CD4-positive, alpha-beta T cell (primary cell): ENCODE data around the gene ZDHHC1. TPM values are rescaled to one million over a fixed set of nuclear protein-coding genes. Genes with fewer than 3 reads are reported as not detected.

ENCODE experiments used
- ATAC-seq: fragments of 200-7000 bp; cut with Tn5 transposase; one replicate; pipeline ENCODE4 v1.10.0; 2022; ENCODE audit warnings: mild to moderate bottlenecking; ENCODE audit not compliant: poor library complexity
- CTCF ChIA-PET: fragments of 350-600 bp; sonication (Branson Sonifier 250); formaldehyde crosslinking; loops from one replicate; lab custom pipeline; 2021; ENCODE audit warnings: antibody characterized with exemption, inconsistent platforms; lab: Charles Lee
- POLR2A ChIA-PET: fragments of 350-600 bp; sonication (Branson Sonifier 250); formaldehyde crosslinking; loops from one replicate; lab custom pipeline; 2021; ENCODE audit warnings: antibody characterized with exemption, inconsistent platforms; lab: Charles Lee
- DNase-seq, 14 experiments: peaks; one replicate each; pipeline ENCODE4 v3.0.0-alpha.2; 2013 to 2020; ENCODE audit warnings: mixed read lengths in 2 of 14
- H3K27ac ChIP-seq, 2 donors: one replicate each; pipeline versions ENCODE4 v1.5.1 to v1.7.0; 2013; ENCODE audit warnings: low read length in 2 of 2, low read depth in 1 of 2, mild to moderate bottlenecking in 1 of 2
- H3K27me3 ChIP-seq, 2 experiments: 1 replicate in 1 of 2; 2 replicates in 1 of 2; pipeline versions ENCODE4 v1.6.1 to v1.7.0; 2013; ENCODE audit warnings: low read length in 2 of 2, control low read depth in 1 of 2, mild to moderate bottlenecking in 1 of 2, moderate library complexity in 1 of 2; ENCODE audit not compliant: insufficient read depth in 2 of 2, control insufficient read depth in 1 of 2
- H3K36me3 ChIP-seq: one replicate; pipeline ENCODE4 v1.6.1; 2013; ENCODE audit warnings: low read length, control low read depth; ENCODE audit not compliant: insufficient read depth
- H3K4me1 ChIP-seq: one replicate; pipeline ENCODE4 v1.6.1; 2013; ENCODE audit warnings: low read length, control low read depth; ENCODE audit not compliant: insufficient read depth
- H3K4me3 ChIP-seq: one replicate; pipeline ENCODE4 v1.5.1; 2013; ENCODE audit warnings: mild to moderate bottlenecking, low read length, moderate library complexity
- H3K9me3 ChIP-seq, 2 experiments: 1 replicate in 1 of 2; 2 replicates in 1 of 2; pipeline versions ENCODE4 v1.6.1 to v1.7.0; 2013; ENCODE audit warnings: low read length in 2 of 2, mild to moderate bottlenecking in 2 of 2, control low read depth in 1 of 2, moderate library complexity in 1 of 2; ENCODE audit not compliant: control insufficient read depth in 1 of 2, insufficient read depth in 1 of 2
- H3K27ac Mint-ChIP-seq: one replicate; pipeline ENCODE4 v1.8.0; 2020; ENCODE audit warnings: mixed read lengths
- H3K27me3 Mint-ChIP-seq: one replicate; pipeline ENCODE4 v1.8.0; 2021; ENCODE audit warnings: mixed read lengths
- H3K36me3 Mint-ChIP-seq: one replicate; pipeline ENCODE4 v1.8.0; 2021; ENCODE audit warnings: low read depth, mixed read lengths
- H3K4me1 Mint-ChIP-seq: one replicate; pipeline ENCODE4 v1.8.0; 2021; ENCODE audit warnings: low read depth, mixed read lengths
- H3K4me3 Mint-ChIP-seq: one replicate; pipeline ENCODE4 v1.8.0; 2020; ENCODE audit warnings: mild to moderate bottlenecking, mixed read lengths
- H3K9me3 Mint-ChIP-seq: one replicate; pipeline ENCODE4 v1.8.0; 2020; ENCODE audit warnings: mixed read lengths
- intact Hi-C, 2 experiments: fragments of 100-400 bp; cut with DNase I in 1 of 2; cut with micrococcal nuclease in 1 of 2; formaldehyde crosslinking; loops; one replicate each; pipeline versions ENCODE4 v1.15.1 to v1.9.0; 2023 to 2025; cut with DNase I, micrococcal nuclease
- total RNA-seq, 174 experiments: library from RNA in 2 of 174; stranded (reverse) in 2 of 174; gene quantifications; one replicate each; pipeline ENCODE4 v1.2.3 and lab custom pipeline; 2021 to 2026
- TF ChIP-seq, protein P1 (sequence below): fragments of 200-600 bp; IDR thresholded peaks from one replicate; pipeline ENCODE4 v1.8.0; 2022; ENCODE audit warnings: antibody characterized with exemption, mild to moderate bottlenecking

ZDHHC1 gene
- total RNA-seq, 2 experiments from 2014 or later = 0.22 TPM; not detected in 1

DNA sequence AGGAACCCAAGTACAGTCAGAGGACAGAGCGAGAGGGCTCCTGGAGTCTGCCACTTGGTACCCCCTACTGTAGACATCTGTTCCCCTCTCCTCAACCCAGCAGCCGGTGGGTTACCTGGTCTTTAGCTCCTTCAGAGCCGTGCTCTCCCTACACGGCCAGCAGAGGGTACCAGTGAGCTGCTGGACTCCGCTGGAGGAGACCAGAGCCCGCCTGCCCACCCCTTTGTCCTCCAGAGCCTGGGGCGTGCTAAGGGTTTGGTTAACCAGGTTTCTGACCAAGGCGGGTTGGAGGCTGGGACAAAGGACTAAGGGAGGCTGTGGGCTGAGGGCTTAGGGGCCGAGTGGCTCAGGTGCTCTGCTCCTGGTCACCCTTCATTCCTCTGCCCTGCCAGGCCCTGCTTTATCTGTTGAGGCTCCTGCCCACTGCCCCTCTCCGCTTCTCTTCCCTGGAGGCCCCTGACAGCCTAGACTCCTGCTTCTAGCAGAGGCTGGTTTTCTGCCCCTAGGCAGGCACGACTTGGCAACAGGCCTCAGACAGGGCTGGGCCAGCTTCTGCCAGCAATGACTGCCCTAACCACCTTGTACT lies 12.0 kb upstream of the ZDHHC1 start:
- ChIA-PET CTCF (interaction anchor here (0.6 to 3.2 kb wide), 9 partner anchors 14 to 471 kb away, joined by 3 to 13 read pairs (median 3); partner anchors contain the start of genes FHOD1, KCTD19 and LRRC36), POLR2A (interaction anchor here (0.6 to 1.0 kb wide), 2 partner anchors 86 to 173 kb away, joined by 3 to 4 read pairs; no protein-coding TSS in a partner anchor)
- H3K36me3 ChIP-seq = no peaks in the 10 kb centered on the region
- intact Hi-C loops = loop anchor here in 1 of 2 experiments (2.0 to 5.0 kb wide), 2 partner anchors 37 to 166 kb away; no protein-coding TSS in a partner anchor
- no peaks in the 10 kb centered on the region for H3K9me3 Mint-ChIP-seq
- no peak overlapping the region for H3K27ac Mint-ChIP-seq
- peaks cover 20% of the 10 kb centered on the region for H3K4me1 ChIP-seq
- no peaks in the 10 kb centered on the region for H3K36me3 Mint-ChIP-seq
- H3K4me3 ChIP-seq = no peak overlapping the region
- no peak overlapping the region for H3K27ac ChIP-seq
- DNase-seq (peak in 12 of 14 experiments; percentile 18 to 72 (median 42)), ATAC-seq (peak; percentile 56)
- peaks cover 35 to 49% of the 10 kb centered on the region in 2 experiments for H3K27me3 ChIP-seq
- no peak overlapping the region for H3K4me3 Mint-ChIP-seq
- TF ChIP-seq, protein P1, sequence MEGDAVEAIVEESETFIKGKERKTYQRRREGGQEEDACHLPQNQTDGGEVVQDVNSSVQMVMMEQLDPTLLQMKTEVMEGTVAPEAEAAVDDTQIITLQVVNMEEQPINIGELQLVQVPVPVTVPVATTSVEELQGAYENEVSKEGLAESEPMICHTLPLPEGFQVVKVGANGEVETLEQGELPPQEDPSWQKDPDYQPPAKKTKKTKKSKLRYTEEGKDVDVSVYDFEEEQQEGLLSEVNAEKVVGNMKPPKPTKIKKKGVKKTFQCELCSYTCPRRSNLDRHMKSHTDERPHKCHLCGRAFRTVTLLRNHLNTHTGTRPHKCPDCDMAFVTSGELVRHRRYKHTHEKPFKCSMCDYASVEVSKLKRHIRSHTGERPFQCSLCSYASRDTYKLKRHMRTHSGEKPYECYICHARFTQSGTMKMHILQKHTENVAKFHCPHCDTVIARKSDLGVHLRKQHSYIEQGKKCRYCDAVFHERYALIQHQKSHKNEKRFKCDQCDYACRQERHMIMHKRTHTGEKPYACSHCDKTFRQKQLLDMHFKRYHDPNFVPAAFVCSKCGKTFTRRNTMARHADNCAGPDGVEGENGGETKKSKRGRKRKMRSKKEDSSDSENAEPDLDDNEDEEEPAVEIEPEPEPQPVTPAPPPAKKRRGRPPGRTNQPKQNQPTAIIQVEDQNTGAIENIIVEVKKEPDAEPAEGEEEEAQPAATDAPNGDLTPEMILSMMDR = peak; percentile 63
- H3K4me1 Mint-ChIP-seq = peaks cover 9% of the 10 kb centered on the region
- H3K9me3 ChIP-seq = peaks cover 0 to 6% of the 10 kb centered on the region in 2 experiments
- peaks cover 62% of the 10 kb centered on the region for H3K27me3 Mint-ChIP-seq

- H3K36me3 ChIP-seq = no peaks in the 10 kb centered on the region
- Mint-ChIP-seq H3K4me3 (no peak overlapping the region), H3K4me1 (peaks cover 4% of the 10 kb centered on the region), H3K27me3 (peaks cover 56% of the 10 kb centered on the region), H3K9me3 (no peaks in the 10 kb centered on the region), H3K36me3 (no peaks in the 10 kb centered on the region), H3K27ac (no peak overlapping the region)
- no peak overlapping the region for H3K27ac ChIP-seq
- H3K9me3 ChIP-seq = peaks cover 0 to 6% of the 10 kb centered on the region in 2 experiments
- DNase-seq (no peak), ATAC-seq (no peak)
- ChIA-PET CTCF (interaction anchor here (1.1 to 3.2 kb wide), 2 partner anchors 27 to 39 kb away, joined by 3 to 13 read pairs; no protein-coding TSS in a partner anchor), POLR2A (no interaction called here)
- H3K4me1 ChIP-seq = peaks cover 19% of the 10 kb centered on the region
- peaks cover 35 to 49% of the 10 kb centered on the region in 2 experiments for H3K27me3 ChIP-seq
- no peak overlapping the region for H3K4me3 ChIP-seq
- intact Hi-C loops = loop anchor here in 1 of 2 experiments (5.0 kb wide), 1 partner anchor 165 kb away; no protein-coding TSS in a partner anchor
- TF ChIP-seq, protein P1 = no peak
These were observed 10.7 kb upstream of the ZDHHC1 start for GRCh38 chr16:67426950-67427349.

GRCh38 chr16:67426022-67426421 lies 9.7 kb upstream of the ZDHHC1 start:
- no peaks in the 10 kb centered on the region for H3K36me3 Mint-ChIP-seq
- Histone ChIP-seq H3K4me1 (peaks cover 12% of the 10 kb centered on the region), H3K27ac (no peak overlapping the region), H3K36me3 (no peaks in the 10 kb centered on the region), H3K27me3 (peaks cover 35 to 43% of the 10 kb centered on the region in 2 experiments), H3K9me3 (peaks cover 0 to 6% of the 10 kb centered on the region in 2 experiments), H3K4me3 (no peak overlapping the region)
- ATAC-seq (no peak), DNase-seq (no peak)
- H3K4me1 Mint-ChIP-seq = peaks cover 4% of the 10 kb centered on the region
- ChIA-PET POLR2A (no interaction called here), CTCF (interaction anchor here (1.1 kb wide), 1 partner anchor 26 kb away, joined by 3 read pairs; no protein-coding TSS in a partner anchor)
- H3K9me3 Mint-ChIP-seq = no peaks in the 10 kb centered on the region
- TF ChIP-seq, protein P1 = no peak
- H3K27me3 Mint-ChIP-seq = peaks cover 51% of the 10 kb centered on the region
- intact Hi-C loops = loop anchor here in 1 of 2 experiments (5.0 kb wide), 1 partner anchor 164 kb away; no protein-coding TSS in a partner anchor
- H3K4me3 Mint-ChIP-seq = no peak overlapping the region
- no peak overlapping the region for H3K27ac Mint-ChIP-seq
